Activated CD4-positive, alpha-beta T cell treated with anti-CD3 and anti-CD28 coated beads, Interleukin-2, amount 50 U/mL, for 48 hours (primary cell): ENCODE data around the gene GARNL3.

Experiments used
- DNase-seq, 2 experiments: peaks; one replicate each; pipeline ENCODE4 v3.0.0-alpha.2; 2020

Gene GARNL3

DNA sequence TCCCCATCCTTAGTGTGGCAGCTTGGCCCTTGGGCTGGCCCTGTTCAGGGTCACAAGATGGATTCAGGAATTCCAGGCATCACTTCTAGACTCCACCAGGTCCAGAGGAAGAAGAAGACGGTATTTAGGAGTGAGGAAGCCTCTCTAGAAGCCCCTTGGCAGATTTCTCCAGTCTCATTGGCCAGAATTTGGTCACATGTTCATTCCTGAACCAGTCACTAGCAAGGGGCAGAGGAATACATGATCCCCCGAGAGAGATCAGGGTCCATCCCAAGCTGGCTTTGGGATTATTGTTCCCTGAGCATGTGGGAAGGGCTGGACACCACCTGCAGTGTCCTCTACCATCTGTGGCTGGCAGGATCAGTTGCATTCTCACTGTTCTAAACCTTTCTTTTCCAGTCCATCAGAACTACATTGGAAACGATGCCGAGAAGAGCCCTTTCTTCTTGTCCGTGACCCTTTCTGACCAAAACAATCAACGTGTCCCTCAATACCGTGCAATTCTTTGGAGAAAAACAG is 48.5 kb downstream of the GARNL3 start:
- DNase-seq: no peak

DNA sequence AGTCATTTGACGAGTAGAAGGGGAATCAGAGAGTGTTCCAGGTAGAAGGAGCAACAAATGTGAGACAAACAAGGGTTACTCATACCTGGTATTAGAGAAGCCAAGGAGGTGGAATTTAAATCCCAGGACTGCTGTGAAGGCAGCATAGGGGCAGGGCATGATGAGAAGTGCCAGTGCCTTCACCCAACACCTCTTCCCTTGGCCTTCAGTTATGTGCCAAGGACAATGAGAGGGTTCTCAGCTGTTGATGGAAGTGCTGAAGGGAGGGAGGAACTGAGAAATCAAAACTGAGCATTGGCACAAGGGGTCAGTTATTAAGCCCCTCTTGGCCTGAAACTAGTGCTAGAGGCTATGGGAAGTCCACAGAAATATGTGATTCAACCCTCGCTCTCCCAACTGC is 50.3 kb downstream of the GARNL3 start:
- no peak for DNase-seq

DNA sequence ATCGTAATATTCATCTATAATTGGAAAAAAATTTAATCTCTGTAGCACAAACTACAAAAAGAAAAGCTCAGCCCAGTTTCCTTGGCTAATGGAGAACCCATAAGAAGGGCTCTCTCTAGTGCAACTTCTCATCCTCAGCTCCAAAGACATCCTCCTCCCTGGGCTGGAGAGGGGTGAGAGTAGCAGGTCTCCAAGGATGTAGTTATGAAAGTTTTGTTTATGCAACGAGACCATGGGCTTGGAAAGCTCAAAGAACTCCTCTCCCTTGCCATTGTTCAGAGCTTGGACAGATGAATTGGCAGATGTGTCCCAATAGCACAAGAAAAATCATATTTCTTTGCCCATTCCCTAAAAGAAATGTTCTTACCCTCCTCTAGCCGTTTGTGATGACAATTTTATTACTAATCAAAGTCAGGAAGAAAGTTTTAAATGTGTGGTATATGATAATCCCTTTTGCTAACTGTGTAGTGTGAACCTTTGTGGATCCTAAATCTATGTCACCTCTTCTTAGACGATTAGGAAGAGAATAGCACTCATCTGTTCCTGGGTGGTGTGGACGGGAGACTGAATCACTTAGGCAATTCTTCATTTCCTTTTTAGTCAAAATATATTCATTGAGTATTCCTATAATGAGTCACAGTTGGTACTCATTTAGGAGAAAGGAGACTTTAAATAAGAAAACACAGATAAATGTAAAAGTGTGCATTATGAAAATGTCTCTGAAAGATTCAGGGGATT is 52.2 kb downstream of the GARNL3 start:
- peak in 1 of 2 experiments; percentile 8 for DNase-seq

DNA sequence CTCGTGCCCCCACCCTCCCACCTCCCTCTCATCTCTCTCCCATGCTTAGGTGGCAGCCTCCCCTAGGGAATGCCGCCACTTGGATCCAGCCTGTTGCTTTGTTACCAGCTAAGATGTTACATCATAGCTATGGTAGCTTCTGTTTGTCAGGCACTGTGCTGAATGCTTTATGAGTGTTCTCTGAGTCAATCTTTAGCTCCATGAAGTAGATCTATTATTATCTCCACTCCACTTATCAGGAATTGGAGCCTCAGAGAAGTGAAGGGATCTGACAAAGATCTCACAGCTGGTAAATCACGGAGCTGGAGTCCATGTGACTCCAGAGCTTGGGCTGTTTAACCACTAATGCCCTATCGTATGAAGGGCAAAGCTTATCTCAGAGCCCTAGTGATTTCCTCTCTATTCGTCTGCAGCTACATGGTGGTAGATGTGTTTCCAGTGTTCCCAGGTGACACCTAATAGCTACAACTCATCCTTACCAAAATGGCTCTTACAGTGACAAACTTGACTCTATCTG is 54.1 kb downstream of the GARNL3 start:
- no peak for DNase-seq

DNA sequence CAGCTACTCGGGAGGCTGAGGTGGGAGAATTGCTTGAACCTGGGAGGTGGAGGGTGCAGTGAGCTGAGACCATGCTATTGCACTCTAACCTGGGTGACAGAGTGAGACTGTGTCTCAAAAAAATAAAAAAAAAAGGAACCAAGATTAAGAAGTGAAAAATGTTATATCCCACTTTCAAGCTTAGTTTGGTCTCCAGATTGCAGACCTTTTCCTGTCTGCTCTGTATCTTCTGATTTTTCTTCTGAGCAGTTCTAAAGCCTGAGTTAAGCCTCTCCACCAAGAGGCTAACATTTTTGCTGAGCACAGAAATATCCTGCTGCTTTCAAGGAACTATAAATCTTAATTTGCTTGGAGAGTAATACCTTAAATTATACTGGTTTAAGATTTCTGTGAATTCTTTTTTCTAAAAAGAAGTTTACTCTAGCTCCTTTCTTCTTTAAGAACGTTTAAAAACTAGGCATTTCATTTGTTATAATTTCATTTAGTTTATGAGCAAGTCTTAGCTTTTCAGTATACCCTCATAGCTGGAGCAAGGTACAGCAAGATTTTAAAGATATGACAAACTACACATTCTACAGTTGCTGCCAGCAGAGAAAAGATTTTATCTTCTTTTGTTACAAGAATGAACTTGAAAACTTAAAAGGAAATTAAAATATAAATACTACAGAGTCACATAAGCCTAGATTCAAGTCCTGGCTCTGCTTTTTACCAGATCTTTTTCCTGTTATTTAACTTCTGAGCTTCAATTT is 55.0 kb downstream of the GARNL3 start:
- DNase-seq: no peak

- DNase-seq: no peak
These were observed 55.5 kb downstream of the GARNL3 start for GRCh38 chr9:127320115-127320378.

DNA sequence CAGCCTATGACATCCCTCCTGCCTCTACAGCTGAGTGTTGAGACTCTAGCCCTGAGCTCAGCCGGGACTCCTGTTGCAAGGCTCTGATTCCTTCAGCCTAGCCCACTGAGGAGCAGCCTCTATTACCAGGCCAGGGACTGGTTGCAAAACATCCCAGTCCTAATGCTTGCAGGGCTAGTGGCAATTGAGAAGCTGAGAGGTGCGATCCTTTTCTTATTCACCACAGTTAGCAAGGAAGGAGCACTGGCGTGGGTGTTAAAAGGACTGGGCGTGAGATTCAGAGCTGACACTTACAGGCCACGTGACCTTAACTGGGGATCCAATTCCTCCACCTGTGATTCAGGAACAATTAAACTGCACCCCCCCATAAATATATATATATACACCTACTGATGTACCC is 58.8 kb downstream of the GARNL3 start:
- DNase-seq: no peak

GRCh38 chr9:127330501-127330900 is 65.9 kb downstream of the GARNL3 start:
- DNase-seq: no peak

DNA sequence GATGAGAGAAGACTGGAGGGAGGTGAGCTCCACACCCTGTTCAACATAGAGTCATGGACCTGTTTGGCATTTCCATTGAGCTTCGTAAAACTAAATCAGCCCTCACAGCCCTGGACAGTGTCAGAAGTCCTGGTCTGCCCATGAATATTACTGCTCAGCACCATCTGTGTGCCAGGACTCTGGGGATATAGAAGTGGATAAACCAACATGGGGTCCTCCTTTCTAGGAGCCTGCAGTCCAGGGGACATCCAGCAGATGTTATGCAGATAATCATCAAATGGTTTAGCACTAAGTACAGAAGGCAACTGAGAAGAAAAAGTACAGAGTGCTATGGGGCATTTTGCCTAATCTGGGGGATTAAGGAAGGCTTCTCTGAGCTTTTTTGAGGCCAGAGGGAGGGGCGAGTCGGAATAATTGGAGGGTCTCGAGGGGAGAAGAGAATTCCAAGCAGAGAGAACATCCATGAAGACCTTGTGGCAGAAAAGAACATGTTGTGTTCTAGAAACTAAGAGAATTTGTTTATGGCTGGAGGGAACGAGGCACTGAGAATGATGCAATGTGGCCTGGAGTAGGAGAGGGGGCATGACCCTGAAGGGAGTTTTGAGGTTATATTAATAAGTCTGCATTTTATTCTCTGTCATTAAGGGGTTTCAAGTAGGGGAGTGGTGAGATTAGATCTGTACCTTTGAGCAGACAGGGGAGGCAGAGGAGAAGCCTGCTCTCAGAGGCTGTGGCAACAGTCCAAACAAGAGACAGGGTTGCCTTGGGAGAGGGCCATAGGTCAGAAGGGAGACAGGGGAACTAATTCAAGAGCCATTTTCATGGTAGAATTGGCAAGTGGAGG is 68.9 kb downstream of the GARNL3 start:
- no peak for DNase-seq

GRCh38 chr9:127334725-127335124 is 70.2 kb downstream of the GARNL3 start:
- DNase-seq: no peak

DNA sequence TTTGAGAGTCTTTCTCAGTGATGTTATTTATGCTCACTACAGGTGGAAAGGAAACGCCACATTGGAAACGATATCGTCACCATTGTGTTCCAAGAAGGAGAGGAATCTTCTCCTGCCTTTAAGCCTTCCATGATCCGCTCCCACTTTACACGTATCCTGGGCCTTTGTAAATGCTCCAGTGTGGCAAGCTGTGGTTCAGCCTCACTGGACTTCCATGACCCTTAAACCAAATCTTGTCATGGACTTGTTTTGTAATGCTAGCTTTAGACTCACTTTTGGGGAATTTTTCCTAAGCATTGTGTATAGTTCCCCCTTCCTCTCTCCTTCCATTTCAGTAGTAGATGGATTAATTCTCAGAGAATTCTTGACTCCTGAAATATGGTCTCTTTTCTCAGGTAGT is 71.5 kb downstream of the GARNL3 start:
- DNase-seq: no peak

DNA sequence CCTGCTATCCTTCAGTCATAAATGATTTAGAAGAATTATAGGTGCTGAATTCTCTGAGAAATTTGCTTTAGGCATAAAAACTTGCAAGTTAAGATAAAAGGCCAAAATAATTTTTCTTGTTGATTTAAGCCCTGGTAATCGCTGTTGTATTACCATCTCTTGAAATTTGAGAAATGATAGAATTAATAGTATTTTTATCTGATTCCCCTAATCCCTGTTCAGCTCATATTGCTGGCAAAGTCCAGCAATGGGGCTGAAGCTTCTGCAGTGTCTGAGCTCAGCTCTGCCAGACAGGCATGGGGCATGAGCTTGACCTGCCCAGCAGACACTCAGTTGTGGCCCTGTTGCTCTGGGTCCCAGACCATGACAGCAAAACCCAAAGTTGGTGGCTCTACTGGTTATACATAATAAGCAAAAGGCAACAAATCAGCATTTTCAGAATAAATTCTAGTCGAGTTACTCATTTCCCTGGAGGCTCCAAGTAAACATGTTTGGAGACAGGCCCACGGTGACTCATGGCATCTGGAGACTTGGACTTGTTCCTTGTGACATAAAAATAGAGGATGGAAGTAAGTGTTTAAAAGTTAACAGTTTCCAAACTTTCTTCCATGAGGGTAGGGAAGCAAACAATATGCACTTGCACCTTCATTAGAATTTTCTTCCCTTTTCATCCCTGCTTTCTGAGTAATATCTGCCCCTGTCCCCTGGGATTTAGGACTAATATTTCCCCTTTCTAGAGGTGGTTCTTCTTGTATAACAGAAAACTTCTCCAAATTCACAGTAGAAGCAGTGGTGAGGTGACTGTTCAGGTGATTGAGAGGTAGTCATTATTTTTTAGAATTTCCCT is 72.2 kb downstream of the GARNL3 start:
- DNase-seq: no peak

DNA sequence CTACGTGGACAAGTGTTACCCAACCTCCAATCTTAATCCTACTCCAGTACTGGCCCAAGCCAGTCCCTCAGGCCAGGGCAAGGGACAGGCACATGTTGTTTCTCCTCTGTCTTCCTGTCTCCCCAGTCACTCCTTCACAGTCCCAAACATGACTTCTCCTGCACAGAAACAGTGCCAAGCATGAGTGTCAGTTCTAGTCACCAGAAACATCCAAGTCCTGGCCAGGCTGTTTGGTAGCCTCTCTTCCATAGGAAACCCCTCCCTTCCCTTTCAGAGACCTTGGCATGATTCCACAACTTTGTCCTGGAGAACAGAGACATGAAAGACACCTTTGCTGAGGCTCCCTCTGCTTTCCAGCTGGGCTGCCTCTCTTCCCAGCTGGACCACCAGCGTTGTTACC is 76.1 kb downstream of the GARNL3 start:
- DNase-seq: no peak

DNA sequence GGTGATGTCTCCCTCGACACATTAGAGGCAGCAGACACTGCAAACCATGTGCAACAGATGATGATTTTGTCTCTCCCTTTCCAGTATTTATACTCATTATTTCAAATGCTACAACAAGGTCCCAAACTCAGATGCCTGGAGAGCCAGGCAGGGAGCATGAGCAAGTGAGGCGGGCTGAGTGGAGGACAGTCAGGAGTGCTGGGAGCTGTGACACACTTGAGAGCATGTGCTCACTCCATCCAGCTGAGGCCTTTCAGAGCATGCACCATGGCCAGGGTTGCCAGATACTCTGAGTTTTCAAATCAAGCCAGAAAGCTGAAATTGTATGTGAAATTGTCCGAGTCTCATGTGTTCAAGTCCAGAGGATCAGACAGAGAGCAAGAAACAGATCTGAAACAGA is 76.6 kb downstream of the GARNL3 start:
- no peak for DNase-seq

DNA sequence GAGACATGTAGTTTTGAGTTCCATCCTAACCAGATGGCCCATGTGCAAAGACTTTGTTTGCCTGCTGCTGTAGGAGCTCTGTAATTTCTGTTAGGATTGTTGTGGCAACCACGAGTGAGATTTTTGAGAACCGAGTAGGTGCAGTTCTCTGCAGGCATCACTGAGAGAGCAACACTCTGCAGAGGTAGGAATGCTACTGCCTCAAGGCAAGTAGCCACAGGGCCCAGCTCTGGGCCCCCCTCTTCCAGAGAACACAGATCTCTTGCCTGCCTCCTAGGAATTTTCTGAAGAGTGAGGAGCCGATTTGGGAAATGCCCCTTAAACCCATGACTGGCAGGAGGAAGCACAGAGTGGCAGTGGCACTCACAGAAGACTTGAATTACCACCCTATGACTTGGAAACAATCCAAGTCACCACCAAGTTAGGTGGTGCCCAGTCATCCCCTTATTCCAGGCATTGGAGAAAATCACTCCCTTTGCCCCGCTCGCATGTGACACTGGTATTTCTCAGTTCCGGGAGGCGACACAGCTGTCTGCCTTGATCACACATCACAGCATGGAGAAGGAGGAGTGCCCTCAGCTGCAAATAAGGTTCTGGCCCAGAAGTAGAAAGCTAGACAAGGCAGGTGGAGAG is 79.9 kb downstream of the GARNL3 start:
- DNase-seq: no peak

GRCh38 chr9:127345566-127345965 is 81.0 kb downstream of the GARNL3 start:
- no peak for DNase-seq

GRCh38 chr9:127346584-127346983 is 82.0 kb downstream of the GARNL3 start:
- no peak for DNase-seq

- DNase-seq: no peak
These were observed 83.5 kb downstream of the GARNL3 start for GRCh38 chr9:127347831-127348776.

GRCh38 chr9:127349483-127350113 is 85.0 kb downstream of the GARNL3 start:
- DNase-seq: no peak
